Keratinocyte (primary cell): ENCODE data around the gene SCYGR7. TPM values are rescaled to one million over a fixed set of nuclear protein-coding genes. Genes with fewer than 3 reads are reported as not detected.

ENCODE experiments used
- DNase-seq: peaks from one replicate; pipeline ENCODE4 v3.0.0-alpha.2; 2011; ENCODE audit warnings: low read depth, missing footprints, low spot score
- FAIRE-seq: peaks from 2 replicates; lab custom pipeline; 2011; peaks lifted over from hg19 to GRCh38; lab: Jason Lieb, UNC
- H2AFZ ChIP-seq: 2 replicates; pipeline ENCODE4 v1.6.0; 2012; ENCODE audit warnings: low read length, control low read depth, inconsistent platforms; ENCODE audit not compliant: control insufficient read depth
- H3K27ac ChIP-seq: 2 replicates; pipeline ENCODE4 v1.5.1; 2011; ENCODE audit warnings: low read length; ENCODE audit not compliant: control insufficient read depth, insufficient read depth
- H3K27me3 ChIP-seq: 3 replicates; pipeline ENCODE4 v1.6.0; 2011; ENCODE audit warnings: low read length; ENCODE audit not compliant: control insufficient read depth, insufficient read depth; ENCODE audit errors: extremely low read depth
- H3K36me3 ChIP-seq, 2 experiments: 2 replicates in 1 of 2; 3 replicates in 1 of 2; pipeline ENCODE4 v1.5.1; 2011; ENCODE audit warnings: low read length in 2 of 2, mild to moderate bottlenecking in 1 of 2; ENCODE audit not compliant: control insufficient read depth in 2 of 2, insufficient read depth in 2 of 2; ENCODE audit errors: extremely low read depth in 1 of 2
- H3K4me1 ChIP-seq: 3 replicates; pipeline ENCODE4 v1.5.1; 2011; ENCODE audit warnings: low read length; ENCODE audit not compliant: control insufficient read depth, insufficient read depth; ENCODE audit errors: extremely low read depth
- H3K4me2 ChIP-seq: 3 replicates; pipeline ENCODE4 v1.6.0; 2011; ENCODE audit warnings: low read depth, low read length; ENCODE audit not compliant: control insufficient read depth, insufficient read depth; ENCODE audit errors: extremely low read depth
- H3K4me3 ChIP-seq, 3 experiments: fragments of 200-600 bp in 1 of 3; sonication (generic) in 1 of 3; 2 replicates in 2 of 3; 3 replicates in 1 of 3; pipeline ENCODE4 v1.5.1; 2011 to 2016; ENCODE audit warnings: low read length in 3 of 3, mild to moderate bottlenecking in 3 of 3, control low read depth in 2 of 3, inconsistent platforms in 1 of 3, low read depth in 1 of 3, mixed read lengths in 1 of 3, mixed run types in 1 of 3, moderate library complexity in 1 of 3; ENCODE audit not compliant: control insufficient read depth in 2 of 3, insufficient read depth in 2 of 3; ENCODE audit errors: extremely low read depth in 1 of 3
- H3K79me2 ChIP-seq: 2 replicates; pipeline ENCODE4 v1.6.0; 2012; ENCODE audit warnings: low read length; ENCODE audit not compliant: control insufficient read depth, insufficient read depth
- H3K9ac ChIP-seq: 3 replicates; pipeline ENCODE4 v1.6.0; 2011; ENCODE audit warnings: low read length; ENCODE audit not compliant: control insufficient read depth, insufficient read depth; ENCODE audit errors: extremely low read depth
- H3K9me1 ChIP-seq: 3 replicates; pipeline ENCODE4 v1.6.0; 2011; ENCODE audit warnings: low read length; ENCODE audit not compliant: control insufficient read depth, insufficient read depth; ENCODE audit errors: extremely low read depth
- H3K9me3 ChIP-seq: 2 replicates; pipeline ENCODE4 v1.5.1; 2012; ENCODE audit warnings: low read depth, low read length; ENCODE audit not compliant: control insufficient read depth
- H4K20me1 ChIP-seq: 3 replicates; pipeline ENCODE4 v1.6.0; 2011; ENCODE audit warnings: low read length; ENCODE audit not compliant: control insufficient read depth, insufficient read depth; ENCODE audit errors: extremely low read depth
- CTCF ChIP-seq, 3 experiments: IDR thresholded peaks in 1 of 3; conservative IDR thresholded peaks in 1 of 3; optimal IDR thresholded peaks in 1 of 3; 2 replicates in 2 of 3; 3 replicates in 1 of 3; pipeline versions ENCODE3 to v1.5.1; 2011; ENCODE audit warnings: low read length in 3 of 3, mild to moderate bottlenecking in 3 of 3, moderate library complexity in 2 of 3, control low read depth in 1 of 3, inconsistent platforms in 1 of 3; ENCODE audit not compliant: insufficient read depth in 2 of 3; ENCODE audit errors: extremely low read depth in 1 of 3
- EZH2 ChIP-seq: IDR thresholded peaks from one replicate; pipeline ENCODE4 v1.6.1; 2012; ENCODE audit warnings: inconsistent platforms, mild to moderate bottlenecking, low read length, moderate library complexity
- dilution Hi-C: fragments of 300-500 bp; cut with MboI; formaldehyde crosslinking; loops from one replicate; pipeline ENCODE4 v1.7.0; 2020; ENCODE audit warnings: low sequenced_read_pairs; ENCODE audit not compliant: extremely low pct_ligation_motif_present
- polyA plus RNA-seq, 5 experiments: library from polyadenylated mRNA; depleted of rRNA in 3 of 5; stranded (reverse) in 3 of 5; stranded (forward) in 1 of 5; unstranded in 1 of 5; fragments of >200 nt; gene quantifications; 1 replicate in 1 of 5; 2 replicates in 3 of 5; 3 replicates in 1 of 5; pipeline versions ENCODE4 v1.2.1 to v1.2.3, GENCODE V29; 2011 to 2012; ENCODE audit warnings: missing spikeins in 2 of 5, low read depth in 1 of 5, low replicate concordance in 1 of 5

Gene SCYGR7
- polyA plus RNA-seq, 1 donor (not counting 4 experiments of a cell fraction or from before 2014, with no cell fraction given), result not detected

DNA sequence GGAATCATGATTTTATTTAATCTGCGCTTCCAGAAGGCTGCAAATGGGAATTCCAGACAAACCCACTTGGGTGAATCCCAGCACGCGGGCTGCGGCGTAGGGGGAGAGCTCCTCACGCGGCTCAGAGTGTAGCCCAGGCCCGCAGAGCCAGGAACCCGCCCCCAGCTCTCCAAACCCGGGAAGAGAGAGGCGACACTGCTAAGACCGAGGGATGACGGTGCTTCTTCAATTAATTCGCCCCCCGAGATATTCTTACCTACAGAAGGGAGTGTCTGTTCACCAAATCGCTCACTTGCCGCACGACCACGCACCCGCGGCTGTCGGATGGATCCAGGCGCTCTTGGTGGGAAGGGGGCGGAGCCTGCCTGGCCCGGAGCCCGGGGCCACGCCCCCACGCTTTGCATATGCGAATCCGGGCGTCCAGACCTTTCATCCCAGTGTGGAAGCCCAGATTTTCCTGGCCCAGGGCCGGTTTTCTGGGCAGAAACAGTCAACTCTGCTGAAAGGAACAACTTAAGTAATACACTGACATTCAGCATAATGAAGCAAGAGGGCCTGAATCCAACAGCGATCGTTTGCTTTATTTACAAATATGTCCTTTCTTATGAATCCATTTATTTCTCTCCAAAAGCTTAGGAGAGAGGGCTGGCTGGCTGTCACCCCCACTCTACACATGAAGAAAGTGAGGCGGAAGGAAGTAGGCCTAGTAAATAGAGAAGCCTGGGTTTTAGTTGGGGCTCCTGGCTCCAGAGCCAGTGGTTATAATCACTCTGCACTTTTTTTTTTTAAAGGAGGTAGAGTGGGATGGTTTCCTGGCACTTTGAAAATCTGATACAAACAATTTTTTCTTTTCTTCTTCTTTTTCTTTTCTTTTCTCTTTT, 10.2 kb upstream of the SCYGR7 start, which contains the start of gene SLC19A3:
SLC19A3 (minus strand) TSS at position 342 of the 881 bp plus-strand sequence. CDS start 15,710 bp downstream, outside the sequence.
- H3K36me3 ChIP-seq, result no peaks in the 10 kb centered on the region
- no peaks in the 10 kb centered on the region for H3K9me1 ChIP-seq
- H3K27me3 ChIP-seq, result no peaks in the 10 kb centered on the region
- peak within 1 kb of the TSS; percentile 85 for H3K4me2 ChIP-seq
- H3K9me3 ChIP-seq, result no peaks in the 10 kb centered on the region
- no peaks in the 10 kb centered on the region for H3K4me1 ChIP-seq
- TF ChIP-seq CTCF (optimal IDR thresholded peaks at IDR 0.05 in 1 of 3, IDR thresholded peaks at IDR 0.05 in 1 of 3, conservative IDR thresholded peaks at IDR 0.05 in 1 of 3; ENCODE audit: extremely low read depth in 1 of 3, insufficient read depth in 2 of 3, low read length in 3 of 3), result no peak
- no peak for TF ChIP-seq EZH2
- no peaks in the 10 kb centered on the region for H4K20me1 ChIP-seq
- peak; percentile 4 for DNase-seq
- peak within 1 kb of the TSS; percentile 27 to 67 (median 50) for H3K4me3 ChIP-seq
- peak within 1 kb of the TSS; percentile 84 for H2AFZ ChIP-seq
- dilution Hi-C loops, result no loop called here
- no peak within 1 kb of the TSS for H3K27ac ChIP-seq
- H3K9ac ChIP-seq, result peak within 1 kb of the TSS; percentile 33
- H3K79me2 ChIP-seq, result no peaks in the 10 kb centered on the region
- peak; percentile 17 for FAIRE-seq

- no peak for DNase-seq
- Histone ChIP-seq H3K27ac (no peak overlapping the region), H3K9me3 (no peaks in the 10 kb centered on the region), H3K4me2 (no peak overlapping the region), H2AFZ (no peak overlapping the region), H3K36me3 (no peaks in the 10 kb centered on the region), H3K9ac (no peak overlapping the region), H3K4me1 (no peaks in the 10 kb centered on the region), H3K79me2 (no peaks in the 10 kb centered on the region), H3K9me1 (no peaks in the 10 kb centered on the region), H4K20me1 (no peaks in the 10 kb centered on the region), H3K27me3 (no peaks in the 10 kb centered on the region), H3K4me3 (no peak overlapping the region)
- FAIRE-seq, result no peak
- dilution Hi-C loops, result no loop called here
- TF ChIP-seq EZH2, result no peak
- TF ChIP-seq CTCF (optimal IDR thresholded peaks at IDR 0.05 in 1 of 3, IDR thresholded peaks at IDR 0.05 in 1 of 3, conservative IDR thresholded peaks at IDR 0.05 in 1 of 3; ENCODE audit: extremely low read depth in 1 of 3, insufficient read depth in 2 of 3, low read length in 3 of 3), result no peak
These were observed 8.5 kb upstream of the SCYGR7 start for GRCh38 chr2:227719641-227720040.
